ENCODE measurements around the gene LPCAT1. TPM values are rescaled to one million over a fixed set of nuclear protein-coding genes. Genes with fewer than 3 reads are reported as not detected.
"Not testable (repeated sequence)": the region's sequence is repeated elsewhere in the genome, so short reads cannot be mapped to it uniquely, and the experiment has no call there.

The LPCAT1 gene
- total RNA-seq, 2 experiments from 2014 or later, result 60.8 to 68.3 TPM

- ATAC-seq, result no peak
- no peak overlapping the region for H3K4me3 Mint-ChIP-seq
- ChIA-PET CTCF (no interaction called here), POLR2A (no interaction called here)
- H3K36me3 Mint-ChIP-seq (ENCODE audit: low read depth), result no peaks in the 10 kb centered on the region
- H3K27ac Mint-ChIP-seq, result no peak overlapping the region
- H3K4me1 Mint-ChIP-seq (ENCODE audit: low read depth), result peaks cover 4% of the 10 kb centered on the region
- no peaks in the 10 kb centered on the region for H3K9me3 Mint-ChIP-seq (ENCODE audit: insufficient read depth)
- H3K27me3 Mint-ChIP-seq (ENCODE audit: low read depth), result peaks cover 11% of the 10 kb centered on the region
- no peak for DNase-seq
These were observed 38.8 kb upstream of the LPCAT1 start for GRCh38 chr5:1562599-1562998.

GRCh38 chr5:1561402-1561929 lies 37.7 kb upstream of the LPCAT1 start:
- H3K27ac Mint-ChIP-seq, result no peak overlapping the region
- no peaks in the 10 kb centered on the region for H3K36me3 Mint-ChIP-seq (ENCODE audit: low read depth)
- no peak overlapping the region for H3K4me3 Mint-ChIP-seq
- no peaks in the 10 kb centered on the region for H3K9me3 Mint-ChIP-seq (ENCODE audit: insufficient read depth)
- no peak for DNase-seq
- ChIA-PET POLR2A (no interaction called here), CTCF (no interaction called here)
- peaks cover 4% of the 10 kb centered on the region for H3K4me1 Mint-ChIP-seq (ENCODE audit: low read depth)
- ATAC-seq, result no peak
- peaks cover 11% of the 10 kb centered on the region for H3K27me3 Mint-ChIP-seq (ENCODE audit: low read depth)

GRCh38 chr5:1560499-1560898 lies 36.7 kb upstream of the LPCAT1 start:
- DNase-seq; H3K36me3 Mint-ChIP-seq (ENCODE audit: low read depth); H3K4me3 Mint-ChIP-seq; H3K27ac Mint-ChIP-seq; POLR2A ChIA-PET; H3K9me3 Mint-ChIP-seq (ENCODE audit: insufficient read depth); H3K4me1 Mint-ChIP-seq (ENCODE audit: low read depth); ATAC-seq: not testable (repeated sequence)
- CTCF ChIA-PET, result interaction anchor here (0.6 kb wide), 1 partner anchor 59 kb away, joined by 4 read pairs; no protein-coding TSS in a partner anchor
- H3K27me3 Mint-ChIP-seq (ENCODE audit: low read depth), result peaks cover 11% of the 10 kb centered on the region

GRCh38 chr5:1558944-1559343 lies 35.2 kb upstream of the LPCAT1 start:
- Mint-ChIP-seq H3K9me3 (ENCODE audit: insufficient read depth) (no peaks in the 10 kb centered on the region), H3K4me1 (ENCODE audit: low read depth) (peaks cover 4% of the 10 kb centered on the region), H3K27me3 (ENCODE audit: low read depth) (peaks cover 11% of the 10 kb centered on the region), H3K36me3 (ENCODE audit: low read depth) (no peaks in the 10 kb centered on the region), H3K27ac (no peak overlapping the region), H3K4me3 (no peak overlapping the region)
- CTCF ChIA-PET, result interaction anchor here (0.7 kb wide), 1 partner anchor 705 kb away, joined by 3 read pairs; no protein-coding TSS in a partner anchor
- ATAC-seq (no peak), DNase-seq (no peak)
- POLR2A ChIA-PET, result no interaction called here

GRCh38 chr5:1557114-1557873 lies 33.5 kb upstream of the LPCAT1 start:
- CTCF ChIA-PET, result no interaction called here
- H3K4me3 Mint-ChIP-seq, result no peak overlapping the region
- peaks cover 4% of the 10 kb centered on the region for H3K4me1 Mint-ChIP-seq (ENCODE audit: low read depth)
- H3K27ac Mint-ChIP-seq, result no peak overlapping the region
- H3K36me3 Mint-ChIP-seq (ENCODE audit: low read depth), result no peaks in the 10 kb centered on the region
- POLR2A ChIA-PET, result no interaction called here
- H3K9me3 Mint-ChIP-seq (ENCODE audit: insufficient read depth), result no peaks in the 10 kb centered on the region
- no peak for DNase-seq
- peaks cover 9% of the 10 kb centered on the region for H3K27me3 Mint-ChIP-seq (ENCODE audit: low read depth)
- no peak for ATAC-seq

GRCh38 chr5:1555808-1556731 lies 32.3 kb upstream of the LPCAT1 start:
- H3K27me3 Mint-ChIP-seq (ENCODE audit: low read depth), result peaks cover 4% of the 10 kb centered on the region
- H3K36me3 Mint-ChIP-seq (ENCODE audit: low read depth), result no peaks in the 10 kb centered on the region
- no peak overlapping the region for H3K27ac Mint-ChIP-seq
- no peak for DNase-seq
- ChIA-PET CTCF (no interaction called here), POLR2A (no interaction called here)
- peaks cover 4% of the 10 kb centered on the region for H3K4me1 Mint-ChIP-seq (ENCODE audit: low read depth)
- no peaks in the 10 kb centered on the region for H3K9me3 Mint-ChIP-seq (ENCODE audit: insufficient read depth)
- H3K4me3 Mint-ChIP-seq, result no peak overlapping the region
- ATAC-seq, result no peak

- Mint-ChIP-seq H3K27ac (no peak overlapping the region), H3K9me3 (ENCODE audit: insufficient read depth) (no peaks in the 10 kb centered on the region), H3K4me1 (ENCODE audit: low read depth) (peaks cover 4% of the 10 kb centered on the region), H3K36me3 (ENCODE audit: low read depth) (no peaks in the 10 kb centered on the region), H3K4me3 (no peak overlapping the region), H3K27me3 (ENCODE audit: low read depth) (peaks cover 4% of the 10 kb centered on the region)
- POLR2A ChIA-PET, result no interaction called here
- CTCF ChIA-PET, result no interaction called here
- DNase-seq (no peak), ATAC-seq (no peak)
These were observed 31.4 kb upstream of the LPCAT1 start for GRCh38 chr5:1555011-1555807.

- ChIA-PET POLR2A (no interaction called here), CTCF (no interaction called here)
- Mint-ChIP-seq H3K4me3 (no peak overlapping the region), H3K27me3 (ENCODE audit: low read depth) (no peaks in the 10 kb centered on the region), H3K4me1 (ENCODE audit: low read depth) (peaks cover 4% of the 10 kb centered on the region), H3K9me3 (ENCODE audit: insufficient read depth) (no peaks in the 10 kb centered on the region), H3K36me3 (ENCODE audit: low read depth) (no peaks in the 10 kb centered on the region), H3K27ac (no peak overlapping the region)
- ATAC-seq (no peak), DNase-seq (no peak)
These were observed 30.7 kb upstream of the LPCAT1 start for GRCh38 chr5:1554410-1554967.

- Mint-ChIP-seq H3K27ac (no peak overlapping the region), H3K4me3 (no peak overlapping the region), H3K4me1 (ENCODE audit: low read depth) (no peaks in the 10 kb centered on the region), H3K36me3 (ENCODE audit: low read depth) (no peaks in the 10 kb centered on the region), H3K9me3 (ENCODE audit: insufficient read depth) (no peaks in the 10 kb centered on the region), H3K27me3 (ENCODE audit: low read depth) (no peaks in the 10 kb centered on the region)
- ATAC-seq (no peak), DNase-seq (no peak)
- POLR2A ChIA-PET, result no interaction called here
- CTCF ChIA-PET, result no interaction called here
These were observed 30.0 kb upstream of the LPCAT1 start for GRCh38 chr5:1553539-1554409.

GRCh38 chr5:1552521-1553255 lies 28.9 kb upstream of the LPCAT1 start:
- ATAC-seq (no peak), DNase-seq (no peak)
- Mint-ChIP-seq H3K27ac (no peak overlapping the region), H3K4me1 (ENCODE audit: low read depth) (no peaks in the 10 kb centered on the region), H3K9me3 (ENCODE audit: insufficient read depth) (no peaks in the 10 kb centered on the region), H3K27me3 (ENCODE audit: low read depth) (peaks cover 2% of the 10 kb centered on the region), H3K36me3 (ENCODE audit: low read depth) (no peaks in the 10 kb centered on the region), H3K4me3 (no peak overlapping the region)
- ChIA-PET POLR2A (no interaction called here), CTCF (no interaction called here)
